ENCODE results near the gene ERCC1.
"Not testable (repeated sequence)": the region's sequence is repeated elsewhere in the genome, so short reads cannot be mapped to it uniquely, and the experiment has no call there.

The ERCC1 gene

DNA sequence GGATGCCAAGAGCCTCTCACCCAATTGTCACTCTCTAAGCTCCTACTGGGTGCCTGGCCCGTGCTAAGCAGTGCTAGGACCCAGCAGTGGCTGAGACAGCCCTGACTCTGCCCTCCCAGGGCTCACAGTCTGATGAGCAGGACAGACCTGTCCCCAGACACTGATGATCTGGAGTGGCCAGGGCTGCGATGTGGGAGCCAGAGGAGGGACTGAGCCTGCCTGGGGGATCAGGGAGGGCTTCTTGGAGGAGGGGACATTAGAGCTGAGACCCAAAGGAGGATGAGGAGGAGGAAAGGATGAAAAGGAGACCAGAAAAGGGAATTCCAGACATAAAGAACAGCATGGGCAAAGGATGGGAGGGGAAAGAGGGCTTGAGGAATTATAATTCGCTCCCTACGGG, 6.6 kb downstream of the ERCC1 start:
- H3K27ac ChIP-seq (ENCODE audit: low read length): no peak overlapping the region
- H3K9me3 ChIP-seq (ENCODE audit: insufficient read depth, low read length): no peaks in the 10 kb centered on the region
- no peaks in the 10 kb centered on the region for H3K27me3 ChIP-seq (ENCODE audit: low read depth, low read length)
- H3K9ac ChIP-seq (ENCODE audit: low read length): no peak overlapping the region
- TF ChIP-seq, protein P1, sequence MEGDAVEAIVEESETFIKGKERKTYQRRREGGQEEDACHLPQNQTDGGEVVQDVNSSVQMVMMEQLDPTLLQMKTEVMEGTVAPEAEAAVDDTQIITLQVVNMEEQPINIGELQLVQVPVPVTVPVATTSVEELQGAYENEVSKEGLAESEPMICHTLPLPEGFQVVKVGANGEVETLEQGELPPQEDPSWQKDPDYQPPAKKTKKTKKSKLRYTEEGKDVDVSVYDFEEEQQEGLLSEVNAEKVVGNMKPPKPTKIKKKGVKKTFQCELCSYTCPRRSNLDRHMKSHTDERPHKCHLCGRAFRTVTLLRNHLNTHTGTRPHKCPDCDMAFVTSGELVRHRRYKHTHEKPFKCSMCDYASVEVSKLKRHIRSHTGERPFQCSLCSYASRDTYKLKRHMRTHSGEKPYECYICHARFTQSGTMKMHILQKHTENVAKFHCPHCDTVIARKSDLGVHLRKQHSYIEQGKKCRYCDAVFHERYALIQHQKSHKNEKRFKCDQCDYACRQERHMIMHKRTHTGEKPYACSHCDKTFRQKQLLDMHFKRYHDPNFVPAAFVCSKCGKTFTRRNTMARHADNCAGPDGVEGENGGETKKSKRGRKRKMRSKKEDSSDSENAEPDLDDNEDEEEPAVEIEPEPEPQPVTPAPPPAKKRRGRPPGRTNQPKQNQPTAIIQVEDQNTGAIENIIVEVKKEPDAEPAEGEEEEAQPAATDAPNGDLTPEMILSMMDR (IDR thresholded peaks at IDR 0.05; ENCODE audit: low read depth, low read length): no peak
- no peak for TF ChIP-seq EZH2phosphoT487 (IDR thresholded peaks at IDR 0.05; ENCODE audit: low read depth)
- no peak overlapping the region for H2AFZ ChIP-seq (ENCODE audit: low read depth, low read length)
- H3K4me2 ChIP-seq (ENCODE audit: low read length): no peak overlapping the region
- peaks cover 11% of the 10 kb centered on the region; the same call in 1 of the 2 replicates for H3K79me2 ChIP-seq (ENCODE audit: low read length)
- no peaks in the 10 kb centered on the region for H4K20me1 ChIP-seq (ENCODE audit: insufficient read depth, low read length)
- H3K36me3 ChIP-seq (replicated peaks; ENCODE audit: low read depth, low read length): peaks cover 46% of the 10 kb centered on the region
- no peak overlapping the region for H3K4me3 ChIP-seq (ENCODE audit: low read length)
- H3K4me1 ChIP-seq (ENCODE audit: low read length): peaks cover 22% of the 10 kb centered on the region

DNA sequence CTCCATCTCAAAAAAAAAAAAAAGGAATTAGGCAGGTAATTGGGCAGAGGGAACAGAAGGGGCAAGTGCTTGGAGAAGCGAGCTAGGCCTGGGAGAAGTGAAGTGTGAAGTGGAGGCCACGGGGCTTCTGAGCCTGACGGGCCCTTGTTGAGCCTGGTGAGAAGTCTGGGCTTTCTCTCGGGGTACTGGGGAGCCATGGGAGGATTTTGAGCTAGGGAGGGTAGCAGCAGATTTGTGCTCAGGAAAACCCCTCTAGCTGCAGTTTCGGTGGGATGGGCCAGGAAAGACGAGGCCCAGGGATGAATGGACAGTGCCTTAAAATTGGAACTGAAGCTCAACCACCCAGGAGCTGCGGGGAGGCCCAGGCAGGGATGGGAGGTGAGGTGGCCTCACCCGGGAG, 9.2 kb downstream of the ERCC1 start:
- no peak overlapping the region for H3K9ac ChIP-seq (ENCODE audit: low read length)
- H3K4me1 ChIP-seq (ENCODE audit: low read length): peaks cover 10% of the 10 kb centered on the region
- no peak overlapping the region for H2AFZ ChIP-seq (ENCODE audit: low read depth, low read length)
- H3K79me2 ChIP-seq (ENCODE audit: low read length): peaks cover 8% of the 10 kb centered on the region; the same call in 1 of the 2 replicates
- TF ChIP-seq, protein P1 (IDR thresholded peaks at IDR 0.05; ENCODE audit: low read depth, low read length): no peak
- TF ChIP-seq EZH2phosphoT487 (IDR thresholded peaks at IDR 0.05; ENCODE audit: low read depth): no peak
- no peaks in the 10 kb centered on the region for H3K9me3 ChIP-seq (ENCODE audit: insufficient read depth, low read length)
- no peak overlapping the region for H3K27ac ChIP-seq (ENCODE audit: low read length)
- H3K4me3 ChIP-seq (ENCODE audit: low read length): no peak overlapping the region
- H4K20me1 ChIP-seq (ENCODE audit: insufficient read depth, low read length): no peaks in the 10 kb centered on the region
- H3K4me2 ChIP-seq (ENCODE audit: low read length): no peak overlapping the region
- peaks cover 37% of the 10 kb centered on the region for H3K36me3 ChIP-seq (replicated peaks; ENCODE audit: low read depth, low read length)
- H3K27me3 ChIP-seq (ENCODE audit: low read depth, low read length): no peaks in the 10 kb centered on the region

DNA sequence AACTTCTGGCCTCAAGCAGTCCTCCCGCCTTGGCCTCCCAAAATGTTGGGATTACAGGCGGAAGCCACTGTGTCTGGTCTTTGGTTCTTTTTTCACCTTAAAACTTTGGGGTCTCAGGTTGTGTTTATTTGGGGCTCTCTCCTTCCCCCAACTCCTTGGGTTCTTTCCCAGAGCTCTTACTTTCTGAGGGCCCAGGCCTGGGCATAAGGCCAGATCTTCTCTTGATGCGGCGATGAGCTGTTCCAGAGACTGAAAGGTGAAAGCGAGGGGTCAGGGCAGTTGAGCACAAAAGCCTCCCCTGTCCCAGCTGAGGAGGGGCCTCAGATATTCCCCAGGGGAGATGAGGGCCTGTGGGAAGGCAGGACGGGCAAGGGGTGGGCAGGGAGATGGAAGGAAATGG, 10.2 kb downstream of the ERCC1 start:
- H4K20me1 ChIP-seq (ENCODE audit: insufficient read depth, low read length): no peaks in the 10 kb centered on the region
- H3K36me3 ChIP-seq (replicated peaks; ENCODE audit: low read depth, low read length): peaks cover 33% of the 10 kb centered on the region
- TF ChIP-seq EZH2phosphoT487 (IDR thresholded peaks at IDR 0.05; ENCODE audit: low read depth): no peak
- TF ChIP-seq, protein P1 (IDR thresholded peaks at IDR 0.05; ENCODE audit: low read depth, low read length): no peak
- no peak overlapping the region for H3K27ac ChIP-seq (ENCODE audit: low read length)
- peaks cover 13% of the 10 kb centered on the region; the same call in 1 of the 2 replicates for H3K79me2 ChIP-seq (ENCODE audit: low read length)
- no peak overlapping the region for H3K9ac ChIP-seq (ENCODE audit: low read length)
- H3K27me3 ChIP-seq (ENCODE audit: low read depth, low read length): no peaks in the 10 kb centered on the region
- no peaks in the 10 kb centered on the region for H3K4me1 ChIP-seq (ENCODE audit: low read length)
- no peak overlapping the region for H3K4me3 ChIP-seq (ENCODE audit: low read length)
- H3K4me2 ChIP-seq (ENCODE audit: low read length): no peak overlapping the region
- no peaks in the 10 kb centered on the region for H3K9me3 ChIP-seq (ENCODE audit: insufficient read depth, low read length)
- no peak overlapping the region for H2AFZ ChIP-seq (ENCODE audit: low read depth, low read length)

DNA sequence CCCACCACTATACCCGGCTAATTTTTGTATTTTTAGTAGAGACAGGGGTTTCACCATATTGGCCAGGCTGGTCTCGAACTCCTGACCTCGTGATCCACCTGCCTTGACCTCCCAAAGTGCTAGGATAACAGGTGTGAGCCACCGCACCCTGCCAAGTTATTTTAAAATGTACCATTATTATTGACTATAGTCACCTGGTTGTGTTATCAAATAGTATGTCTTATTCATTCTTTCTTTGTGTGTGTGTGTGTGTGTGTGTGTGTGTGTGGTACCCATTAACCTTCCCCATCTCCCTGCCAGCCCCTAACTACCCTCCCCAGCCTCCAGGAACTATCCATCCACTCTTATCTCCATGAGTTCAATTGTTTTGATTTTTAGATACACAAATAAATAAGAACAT, 13.4 kb downstream of the ERCC1 start:
- H3K9me3 ChIP-seq (ENCODE audit: insufficient read depth, low read length); H3K4me3 ChIP-seq (ENCODE audit: low read length); H2AFZ ChIP-seq (ENCODE audit: low read depth, low read length); H3K27me3 ChIP-seq (ENCODE audit: low read depth, low read length); H3K4me1 ChIP-seq (ENCODE audit: low read length); H3K4me2 ChIP-seq (ENCODE audit: low read length); H4K20me1 ChIP-seq (ENCODE audit: insufficient read depth, low read length); H3K9ac ChIP-seq (ENCODE audit: low read length); H3K27ac ChIP-seq (ENCODE audit: low read length): not testable (repeated sequence)
- Histone ChIP-seq H3K79me2 (ENCODE audit: low read length) (peaks cover 32% of the 10 kb centered on the region), H3K36me3 (replicated peaks; ENCODE audit: low read depth, low read length) (peaks cover 20% of the 10 kb centered on the region)

DNA sequence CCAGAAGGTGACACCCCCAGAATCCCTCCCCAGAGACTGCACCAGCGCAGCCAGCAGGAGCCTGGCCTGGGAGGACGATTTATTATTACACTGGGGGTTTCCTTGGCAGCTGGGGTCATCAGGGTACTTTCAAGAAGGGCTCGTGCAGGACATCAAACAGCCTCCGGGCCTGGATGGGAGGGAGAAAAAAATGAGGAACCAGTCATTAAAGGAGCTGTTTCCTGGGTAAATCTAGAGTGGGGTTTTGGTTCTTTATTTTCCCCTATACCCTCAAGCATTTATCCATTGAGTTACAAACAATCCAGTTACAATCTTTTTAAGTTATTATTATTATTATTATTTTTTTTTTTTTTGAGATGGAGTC, 14.2 kb downstream of the ERCC1 start:
- Histone ChIP-seq H3K27me3 (ENCODE audit: low read depth, low read length) (peaks cover 3% of the 10 kb centered on the region), H4K20me1 (ENCODE audit: insufficient read depth, low read length) (no peaks in the 10 kb centered on the region), H3K4me1 (ENCODE audit: low read length) (peaks cover 12% of the 10 kb centered on the region), H2AFZ (ENCODE audit: low read depth, low read length) (no peak overlapping the region), H3K9me3 (ENCODE audit: insufficient read depth, low read length) (no peaks in the 10 kb centered on the region), H3K79me2 (ENCODE audit: low read length) (peaks cover 30% of the 10 kb centered on the region), H3K9ac (ENCODE audit: low read length) (no peak overlapping the region), H3K36me3 (replicated peaks; ENCODE audit: low read depth, low read length) (peaks cover 17% of the 10 kb centered on the region), H3K4me3 (ENCODE audit: low read length) (no peak overlapping the region), H3K27ac (ENCODE audit: low read length) (no peak overlapping the region), H3K4me2 (ENCODE audit: low read length) (no peak overlapping the region)
- TF ChIP-seq, protein P1 (IDR thresholded peaks at IDR 0.05; ENCODE audit: low read depth, low read length): no peak
- TF ChIP-seq EZH2phosphoT487 (IDR thresholded peaks at IDR 0.05; ENCODE audit: low read depth): no peak
